Measurements from ENCODE around the gene FAM53B. TPM values are rescaled to one million over a fixed set of nuclear protein-coding genes. Genes with fewer than 3 reads are reported as not detected.

Gene FAM53B
- total RNA-seq, 1 donor from 2014 or later, result 53.4 TPM

DNA sequence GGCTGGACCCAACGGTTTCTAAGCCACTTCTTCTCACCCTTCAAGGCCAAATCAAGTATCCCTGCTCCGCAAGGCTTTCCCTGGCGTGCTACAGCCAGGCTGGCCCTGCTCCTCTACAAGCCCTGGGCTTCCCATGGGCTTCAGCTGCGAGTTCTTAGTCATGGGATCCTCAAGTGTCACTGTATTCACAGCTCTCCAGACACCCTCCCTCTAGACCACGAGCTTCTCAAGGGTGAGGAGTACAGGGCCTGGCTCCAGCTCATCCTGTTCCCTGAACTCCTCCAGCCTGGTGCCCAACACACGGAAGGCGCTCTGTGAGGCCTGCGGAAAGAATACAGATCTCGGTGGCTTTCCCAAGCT lies 38.8 kb downstream of the FAM53B start:
- no peaks in the 10 kb centered on the region for H3K9me3 ChIP-seq (replicated peaks)
- peak overlapping the region; percentile 92 for H3K27ac ChIP-seq (replicated peaks)
- H3K4me1 ChIP-seq, result peaks cover 100% of the 10 kb centered on the region
- H3K36me3 ChIP-seq, result peaks cover 9% of the 10 kb centered on the region
- peak overlapping the region; percentile 45 for H3K4me3 ChIP-seq
- TF ChIP-seq CTCF (IDR thresholded peaks at IDR 0.05; ENCODE audit: borderline replicate concordance), result no peak
- no peaks in the 10 kb centered on the region for H3K27me3 ChIP-seq (ENCODE audit: low read depth)
- intact Hi-C loops (cut with micrococcal nuclease), result no loop called here
- DNase-seq, result no peak

DNA sequence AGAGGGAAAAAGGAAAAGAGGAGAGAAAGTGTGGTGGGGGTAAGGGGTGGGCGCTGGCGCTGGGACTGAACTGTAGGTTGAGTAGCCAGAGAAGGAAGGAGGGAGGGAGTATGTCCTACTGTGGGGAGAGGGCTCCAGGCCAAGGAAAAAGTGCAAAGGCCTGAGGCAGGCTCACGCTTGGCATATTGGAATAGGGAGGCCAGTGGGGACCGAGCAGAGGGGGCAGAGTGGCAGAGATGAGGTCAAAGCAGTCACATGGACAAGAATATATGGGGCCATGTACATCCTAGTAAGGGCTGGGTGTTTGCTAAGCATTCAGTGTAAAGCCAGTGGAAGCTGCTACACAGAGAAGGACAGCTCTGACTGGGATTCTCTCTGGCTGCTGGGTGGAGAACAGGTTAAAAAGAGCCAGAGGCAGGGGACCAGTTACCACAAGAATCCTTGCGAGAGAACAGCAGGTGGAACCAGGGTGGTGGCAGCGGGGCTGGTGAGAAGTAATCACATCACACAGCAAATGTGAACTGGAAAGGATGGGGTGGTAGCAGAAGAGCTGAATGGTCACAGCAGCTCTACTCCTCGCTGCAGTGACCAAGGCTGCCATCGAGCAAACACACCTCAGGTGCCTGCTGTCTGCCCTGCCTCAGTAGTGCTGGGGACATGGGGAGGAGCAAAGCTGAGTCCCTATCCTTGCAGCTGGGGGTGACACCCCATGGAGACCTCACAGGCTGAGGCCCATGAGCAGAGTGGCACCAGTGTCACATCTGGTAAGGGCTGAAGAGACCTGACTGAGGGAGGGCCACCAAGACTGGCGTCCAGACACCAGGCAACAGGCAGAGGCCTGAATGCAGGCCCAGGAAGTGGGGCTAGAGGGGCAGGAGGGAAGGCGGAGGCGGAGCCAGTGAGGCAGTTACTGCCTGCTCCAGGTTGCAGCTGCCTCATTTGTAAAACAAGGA lies 39.5 kb downstream of the FAM53B start:
- Histone ChIP-seq H3K9me3 (replicated peaks) (no peaks in the 10 kb centered on the region), H3K27me3 (ENCODE audit: low read depth) (no peaks in the 10 kb centered on the region), H3K36me3 (peaks cover 9% of the 10 kb centered on the region), H3K27ac (replicated peaks) (peak overlapping the region; percentile 92), H3K4me1 (peaks cover 100% of the 10 kb centered on the region), H3K4me3 (peak overlapping the region; percentile 45)
- DNase-seq, result no peak
- no peak for TF ChIP-seq CTCF (IDR thresholded peaks at IDR 0.05; ENCODE audit: borderline replicate concordance)
- intact Hi-C loops (cut with micrococcal nuclease), result loop anchor here (5.0 kb wide), 1 partner anchor 38 kb away; the partner anchor contains the start of gene FAM53B

DNA sequence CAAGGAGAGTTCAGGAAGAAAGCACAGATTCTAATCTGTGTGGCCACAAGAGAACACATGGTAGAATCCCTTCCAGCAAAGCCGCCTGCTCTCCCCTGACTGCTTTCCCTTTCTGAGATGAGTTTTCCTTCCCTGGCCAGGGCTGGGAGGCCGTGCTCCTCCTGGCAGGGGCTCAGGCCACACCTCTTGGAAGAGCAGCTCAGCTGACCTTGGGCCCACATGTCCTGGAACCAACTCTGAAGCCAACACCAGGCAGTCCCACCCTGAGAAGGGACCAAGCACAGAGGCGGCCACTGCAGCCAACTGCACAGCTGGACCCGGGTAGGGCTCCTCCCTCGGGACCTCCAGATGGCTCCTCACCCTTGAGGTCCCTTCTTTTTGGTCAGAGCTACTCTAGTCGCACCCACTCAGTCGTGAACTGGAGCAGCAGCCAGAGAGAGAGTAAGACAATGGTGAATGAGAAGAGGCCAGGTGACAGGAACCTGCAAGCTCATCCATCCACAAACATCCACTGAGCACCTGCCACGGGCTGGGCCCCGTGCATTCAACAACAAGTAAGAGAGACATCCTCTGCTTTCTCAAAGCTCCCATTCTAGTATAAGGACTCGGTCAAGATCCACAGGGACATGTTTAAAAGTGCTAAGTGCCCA lies 40.3 kb downstream of the FAM53B start:
- Histone ChIP-seq H3K4me1 (peaks cover 100% of the 10 kb centered on the region), H3K27me3 (ENCODE audit: low read depth) (no peaks in the 10 kb centered on the region), H3K4me3 (peak overlapping the region; percentile 45), H3K27ac (replicated peaks) (peak overlapping the region; percentile 92), H3K36me3 (peaks cover 9% of the 10 kb centered on the region), H3K9me3 (replicated peaks) (no peaks in the 10 kb centered on the region)
- intact Hi-C loops (cut with micrococcal nuclease), result loop anchor here (5.0 kb wide), 1 partner anchor 38 kb away; the partner anchor contains the start of gene FAM53B
- DNase-seq, result peak; percentile 88
- no peak for TF ChIP-seq CTCF (IDR thresholded peaks at IDR 0.05; ENCODE audit: borderline replicate concordance)

DNA sequence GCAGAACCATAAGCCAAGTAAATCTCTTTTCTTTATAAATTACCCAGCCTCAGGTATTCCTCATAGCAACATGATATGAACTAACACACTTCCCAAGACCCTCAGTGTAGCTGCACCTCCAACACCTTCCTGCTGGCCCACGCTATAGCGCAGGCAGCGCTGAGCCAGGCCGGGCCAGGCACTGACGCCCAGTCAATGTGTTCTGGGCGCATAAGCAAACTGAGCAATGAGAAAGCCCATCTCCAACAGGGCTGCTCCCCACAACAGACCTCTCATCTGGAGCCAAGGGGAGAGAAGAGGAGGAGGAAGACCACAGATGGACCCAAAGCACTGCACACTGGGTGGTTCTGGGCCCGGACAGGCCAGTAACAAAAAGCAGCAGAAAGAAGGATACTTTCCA lies 40.8 kb downstream of the FAM53B start:
- no peak for DNase-seq
- Histone ChIP-seq H3K27ac (replicated peaks) (peak overlapping the region; percentile 92), H3K9me3 (replicated peaks) (no peaks in the 10 kb centered on the region), H3K27me3 (ENCODE audit: low read depth) (no peaks in the 10 kb centered on the region), H3K4me3 (peak overlapping the region; percentile 45), H3K36me3 (peaks cover 9% of the 10 kb centered on the region), H3K4me1 (peaks cover 100% of the 10 kb centered on the region)
- intact Hi-C loops (cut with micrococcal nuclease), result loop anchor here (5.0 kb wide), 1 partner anchor 39 kb away; the partner anchor contains the start of gene FAM53B
- no peak for TF ChIP-seq CTCF (IDR thresholded peaks at IDR 0.05; ENCODE audit: borderline replicate concordance)

- no peak for TF ChIP-seq CTCF (IDR thresholded peaks at IDR 0.05; ENCODE audit: borderline replicate concordance)
- Histone ChIP-seq H3K4me1 (peaks cover 100% of the 10 kb centered on the region), H3K36me3 (peaks cover 9% of the 10 kb centered on the region), H3K4me3 (peak overlapping the region; percentile 6), H3K27me3 (ENCODE audit: low read depth) (no peaks in the 10 kb centered on the region), H3K27ac (replicated peaks) (peak overlapping the region; percentile 92), H3K9me3 (replicated peaks) (no peaks in the 10 kb centered on the region)
- DNase-seq, result peak; percentile 68
- intact Hi-C loops (cut with micrococcal nuclease), result loop anchor here (5.0 kb wide), 1 partner anchor 40 kb away; the partner anchor contains the start of gene FAM53B
These were observed 42.1 kb downstream of the FAM53B start for GRCh38 chr10:124701881-124702656.
